Panc1 (cell line): ENCODE measurements around the gene SETD5. TPM values are rescaled to one million over a fixed set of nuclear protein-coding genes. Genes with fewer than 3 reads are reported as not detected.
A peak's percentile ranks its signal among the peaks of the same experiment; 100 is the strongest.

Experiments used
- ATAC-seq: fragments of 200-7000 bp; cut with Tn5 transposase; 2 replicates; pipeline ENCODE4 v1.9.1; 2020; ENCODE audit warnings: mild to moderate bottlenecking, moderate library complexity
- BruUV-seq: library from RNA; stranded (reverse); fragments of 400-500 nt; replicated peaks from 2 replicates; lab custom pipeline; 2021; lab: Mats Ljungman, UMichigan
- CTCF ChIA-PET: fragments of 300-600 bp; sonication (Branson Sonifier 250); formaldehyde crosslinking; loops from one replicate; lab custom pipeline; 2022; ENCODE audit warnings: antibody characterized with exemption; lab: Charles Lee
- POLR2A ChIA-PET: fragments of 300-600 bp; sonication (Branson Sonifier 250); formaldehyde crosslinking; loops from one replicate; lab custom pipeline; 2022; ENCODE audit warnings: antibody characterized with exemption; lab: Charles Lee
- DNase-seq: peaks from one replicate; pipeline ENCODE4 v3.0.0-alpha.2; 2010; ENCODE audit warnings: low read depth, low spot score
- H3K27ac ChIP-seq: 2 replicates; pipeline ENCODE4 v1.5.1; 2011; ENCODE audit warnings: mild to moderate bottlenecking, low read length, inconsistent platforms
- H3K27me3 ChIP-seq: fragments of 200-500 bp; sonication (Bioruptor generic); 2 replicates; pipeline ENCODE4 v1.6.0; 2014; ENCODE audit warnings: low read length, inconsistent platforms; ENCODE audit not compliant: control insufficient read depth, insufficient read depth
- H3K36me3 ChIP-seq: fragments of 200-500 bp; sonication (Bioruptor generic); 2 replicates; pipeline ENCODE4 v1.5.1; 2014; ENCODE audit warnings: inconsistent platforms, mild to moderate bottlenecking, low read length, moderate library complexity; ENCODE audit not compliant: control insufficient read depth, insufficient read depth
- H3K4me1 ChIP-seq: 2 replicates; pipeline ENCODE4 v1.5.1; 2011; ENCODE audit warnings: inconsistent platforms, mild to moderate bottlenecking, low read length, moderate library complexity; ENCODE audit not compliant: control insufficient read depth, insufficient read depth
- H3K4me3 ChIP-seq, 2 experiments: 2 replicates each; pipeline ENCODE4 v1.5.1; 2011 to 2012; ENCODE audit warnings: low read depth in 2 of 2, low read length in 2 of 2, mild to moderate bottlenecking in 2 of 2, inconsistent platforms in 1 of 2, moderate library complexity in 1 of 2
- H3K9me3 ChIP-seq: fragments of 200-500 bp; sonication (Bioruptor generic); 2 replicates; pipeline ENCODE4 v1.5.1; 2014; ENCODE audit warnings: low read depth, mild to moderate bottlenecking, inconsistent platforms, low read length, moderate library complexity; ENCODE audit not compliant: control insufficient read depth, insufficient read depth
- POLR2AphosphoS5 ChIP-seq: IDR thresholded peaks from 2 replicates; pipeline ENCODE4 v1.6.1; 2012; ENCODE audit warnings: mild to moderate bottlenecking, low read depth, low read length, moderate library complexity
- SIN3A ChIP-seq: IDR thresholded peaks from 2 replicates; pipeline ENCODE4 v1.6.1; 2012; ENCODE audit warnings: low read depth, mild to moderate bottlenecking, low read length, moderate library complexity, borderline replicate concordance; ENCODE audit not compliant: insufficient read depth
- TCF7L2 ChIP-seq: IDR thresholded peaks from 2 replicates; pipeline ENCODE4 v1.6.1; 2011; ENCODE audit warnings: mild to moderate bottlenecking, low read depth, low read length, inconsistent platforms
- in situ Hi-C: cut with HindIII; loops from 2 replicates; pipeline ENCODE4 v1.10.0; 2016; ENCODE audit warnings: low sequenced_read_pairs, low pct_unique_long_range_greater_than_20kb
- intact Hi-C: fragments of 100-400 bp; cut with micrococcal nuclease; formaldehyde crosslinking; loops from one replicate; pipeline ENCODE4 v1.10.0; 2022; ENCODE audit not compliant: unreplicated experiment
- total RNA-seq: library from RNA; stranded (reverse); gene quantifications from one replicate; pipeline ENCODE4 v1.2.1, GENCODE V29; 2021; ENCODE audit not compliant: unreplicated experiment
- TF ChIP-seq, protein P1 (sequence below): fragments of 450-650 bp; IDR thresholded peaks from 2 replicates; pipeline ENCODE4 v1.5.1; 2017; ENCODE audit warnings: mild to moderate bottlenecking
- TF ChIP-seq, protein P2 (sequence below), 2 experiments: IDR thresholded peaks; 2 replicates each; pipeline ENCODE4 v1.6.1; 2011 to 2012; ENCODE audit warnings: low read depth in 2 of 2, control low read depth in 1 of 2, low read length in 1 of 2, mild to moderate bottlenecking in 1 of 2, moderate library complexity in 1 of 2; ENCODE audit not compliant: insufficient read depth in 1 of 2

Gene SETD5
- total RNA-seq, 1 experiment from 2014 or later = 69.4 TPM

- intact Hi-C loops (no loop called here), in situ Hi-C loops (no loop called here)
- Histone ChIP-seq H3K4me1 (no peaks in the 10 kb centered on the region), H3K9me3 (no peaks in the 10 kb centered on the region), H3K4me3 (no peak overlapping the region), H3K27ac (no peak overlapping the region), H3K36me3 (peaks cover 42% of the 10 kb centered on the region), H3K27me3 (no peaks in the 10 kb centered on the region)
- no peak for ATAC-seq
- DNase-seq = no peak
- ChIA-PET CTCF (interaction anchor here (0.6 kb wide), 1 partner anchor 12 kb away, joined by 9 read pairs; the partner anchor contains the start of gene SETD5), POLR2A (no interaction called here)
- BruUV-seq = TSS peak; percentile 65
- TF ChIP-seq SIN3A (no peak), POLR2AphosphoS5 (no peak; the same call in 1 of the 2 replicates), TCF7L2 (no peak)
- TF ChIP-seq, protein P1, sequence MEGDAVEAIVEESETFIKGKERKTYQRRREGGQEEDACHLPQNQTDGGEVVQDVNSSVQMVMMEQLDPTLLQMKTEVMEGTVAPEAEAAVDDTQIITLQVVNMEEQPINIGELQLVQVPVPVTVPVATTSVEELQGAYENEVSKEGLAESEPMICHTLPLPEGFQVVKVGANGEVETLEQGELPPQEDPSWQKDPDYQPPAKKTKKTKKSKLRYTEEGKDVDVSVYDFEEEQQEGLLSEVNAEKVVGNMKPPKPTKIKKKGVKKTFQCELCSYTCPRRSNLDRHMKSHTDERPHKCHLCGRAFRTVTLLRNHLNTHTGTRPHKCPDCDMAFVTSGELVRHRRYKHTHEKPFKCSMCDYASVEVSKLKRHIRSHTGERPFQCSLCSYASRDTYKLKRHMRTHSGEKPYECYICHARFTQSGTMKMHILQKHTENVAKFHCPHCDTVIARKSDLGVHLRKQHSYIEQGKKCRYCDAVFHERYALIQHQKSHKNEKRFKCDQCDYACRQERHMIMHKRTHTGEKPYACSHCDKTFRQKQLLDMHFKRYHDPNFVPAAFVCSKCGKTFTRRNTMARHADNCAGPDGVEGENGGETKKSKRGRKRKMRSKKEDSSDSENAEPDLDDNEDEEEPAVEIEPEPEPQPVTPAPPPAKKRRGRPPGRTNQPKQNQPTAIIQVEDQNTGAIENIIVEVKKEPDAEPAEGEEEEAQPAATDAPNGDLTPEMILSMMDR = no peak
- TF ChIP-seq, protein P2, sequence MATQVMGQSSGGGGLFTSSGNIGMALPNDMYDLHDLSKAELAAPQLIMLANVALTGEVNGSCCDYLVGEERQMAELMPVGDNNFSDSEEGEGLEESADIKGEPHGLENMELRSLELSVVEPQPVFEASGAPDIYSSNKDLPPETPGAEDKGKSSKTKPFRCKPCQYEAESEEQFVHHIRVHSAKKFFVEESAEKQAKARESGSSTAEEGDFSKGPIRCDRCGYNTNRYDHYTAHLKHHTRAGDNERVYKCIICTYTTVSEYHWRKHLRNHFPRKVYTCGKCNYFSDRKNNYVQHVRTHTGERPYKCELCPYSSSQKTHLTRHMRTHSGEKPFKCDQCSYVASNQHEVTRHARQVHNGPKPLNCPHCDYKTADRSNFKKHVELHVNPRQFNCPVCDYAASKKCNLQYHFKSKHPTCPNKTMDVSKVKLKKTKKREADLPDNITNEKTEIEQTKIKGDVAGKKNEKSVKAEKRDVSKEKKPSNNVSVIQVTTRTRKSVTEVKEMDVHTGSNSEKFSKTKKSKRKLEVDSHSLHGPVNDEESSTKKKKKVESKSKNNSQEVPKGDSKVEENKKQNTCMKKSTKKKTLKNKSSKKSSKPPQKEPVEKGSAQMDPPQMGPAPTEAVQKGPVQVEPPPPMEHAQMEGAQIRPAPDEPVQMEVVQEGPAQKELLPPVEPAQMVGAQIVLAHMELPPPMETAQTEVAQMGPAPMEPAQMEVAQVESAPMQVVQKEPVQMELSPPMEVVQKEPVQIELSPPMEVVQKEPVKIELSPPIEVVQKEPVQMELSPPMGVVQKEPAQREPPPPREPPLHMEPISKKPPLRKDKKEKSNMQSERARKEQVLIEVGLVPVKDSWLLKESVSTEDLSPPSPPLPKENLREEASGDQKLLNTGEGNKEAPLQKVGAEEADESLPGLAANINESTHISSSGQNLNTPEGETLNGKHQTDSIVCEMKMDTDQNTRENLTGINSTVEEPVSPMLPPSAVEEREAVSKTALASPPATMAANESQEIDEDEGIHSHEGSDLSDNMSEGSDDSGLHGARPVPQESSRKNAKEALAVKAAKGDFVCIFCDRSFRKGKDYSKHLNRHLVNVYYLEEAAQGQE (IDR thresholded peaks at IDR 0.05; ENCODE audit: insufficient read depth in 1 of 2, low read depth in 2 of 2, low read length in 1 of 2) = no peak
Measured at GRCh38 chr3:9385187-9386077, 12.0 kb upstream of the SETD5 start.

- Histone ChIP-seq H3K4me1 (no peaks in the 10 kb centered on the region), H3K9me3 (no peaks in the 10 kb centered on the region), H3K36me3 (peaks cover 48% of the 10 kb centered on the region), H3K4me3 (no peak overlapping the region), H3K27ac (no peak overlapping the region), H3K27me3 (no peaks in the 10 kb centered on the region)
- intact Hi-C loops = no loop called here
- TF ChIP-seq, protein P1 = no peak
- TF ChIP-seq, protein P2 (IDR thresholded peaks at IDR 0.05; ENCODE audit: insufficient read depth in 1 of 2, low read depth in 2 of 2, low read length in 1 of 2) = no peak
- TF ChIP-seq POLR2AphosphoS5 (no peak), TCF7L2 (no peak), SIN3A (no peak)
- CTCF ChIA-PET = interaction anchor here (0.6 kb wide), 1 partner anchor 11 kb away, joined by 9 read pairs; the partner anchor contains the start of gene SETD5
- in situ Hi-C loops = no loop called here
- ATAC-seq (no peak), DNase-seq (no peak)
- POLR2A ChIA-PET = no interaction called here
- BruUV-seq = no TSS peak
Measured at GRCh38 chr3:9386078-9386459, 11.3 kb upstream of the SETD5 start.
